HG03521 (cell line): Measurements from ENCODE around the gene AGBL1.
"Not testable (repeated sequence)": the region's sequence is repeated elsewhere in the genome, so short reads cannot be mapped to it uniquely, and the experiment has no call there.

ENCODE experiments used
- ATAC-seq: cut with Tn5 transposase; IDR thresholded peaks from one replicate; pipeline ENCODE4 v1.9.1; 2021; ENCODE audit warnings: mild to moderate bottlenecking, moderate library complexity; ENCODE audit not compliant: unreplicated experiment

AGBL1 gene

DNA sequence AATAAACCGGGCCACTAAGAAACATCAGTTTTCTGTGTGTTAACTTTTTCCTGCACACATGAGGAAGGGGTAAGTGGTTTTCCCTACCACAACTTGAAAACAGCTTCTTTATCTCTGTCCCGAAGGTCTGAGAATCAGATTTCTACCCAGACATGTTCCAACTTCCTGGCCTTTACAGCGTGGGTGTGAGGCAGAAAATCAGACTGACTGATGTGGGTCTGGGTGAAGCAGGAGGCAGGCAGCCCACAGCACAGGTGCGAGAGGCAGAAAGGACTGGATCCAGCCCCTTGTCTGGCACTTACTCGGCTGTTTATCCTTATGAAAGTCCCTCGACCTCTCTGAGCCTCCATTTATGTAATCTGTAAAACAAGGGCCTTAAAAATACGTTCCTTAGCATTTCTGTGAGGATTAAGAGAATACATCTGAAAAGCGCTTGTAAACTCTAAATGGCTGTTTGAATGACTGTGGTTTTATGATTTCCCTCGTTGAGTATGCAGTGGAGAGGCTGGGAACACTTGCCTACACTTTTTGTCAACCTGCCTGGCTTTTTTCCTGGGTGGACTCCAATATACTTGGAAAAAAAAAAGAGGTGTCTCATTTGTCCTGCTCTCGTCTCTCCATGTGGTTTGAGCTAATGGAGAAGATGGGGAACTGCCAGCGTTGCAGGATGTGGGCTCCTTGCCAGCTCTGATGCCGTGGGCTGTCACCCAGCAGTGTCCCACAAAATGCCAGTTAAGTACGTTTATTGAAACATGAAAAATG, 3.1 kb downstream of the AGBL1 start:
- ATAC-seq: no peak

DNA sequence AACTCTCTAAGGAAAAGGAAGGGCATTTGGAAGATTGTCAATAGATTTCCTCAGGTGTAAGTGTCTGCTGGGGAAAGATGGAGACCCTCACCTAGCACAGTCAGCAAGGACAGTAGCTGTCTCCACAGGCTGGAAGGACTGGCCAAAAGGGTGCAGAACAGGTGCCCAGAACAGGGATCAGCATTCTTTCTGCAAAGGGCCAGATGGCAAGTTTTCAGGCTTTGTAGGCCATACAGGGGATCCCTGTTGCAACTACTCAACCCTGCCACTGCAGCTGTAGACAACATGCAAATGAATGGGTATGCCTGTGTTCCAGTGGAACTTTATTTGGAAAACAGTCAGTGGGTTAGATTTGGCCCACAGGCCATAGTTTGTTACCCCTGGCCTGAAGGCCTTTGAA, 8.1 kb downstream of the AGBL1 start:
- ATAC-seq: no peak

DNA sequence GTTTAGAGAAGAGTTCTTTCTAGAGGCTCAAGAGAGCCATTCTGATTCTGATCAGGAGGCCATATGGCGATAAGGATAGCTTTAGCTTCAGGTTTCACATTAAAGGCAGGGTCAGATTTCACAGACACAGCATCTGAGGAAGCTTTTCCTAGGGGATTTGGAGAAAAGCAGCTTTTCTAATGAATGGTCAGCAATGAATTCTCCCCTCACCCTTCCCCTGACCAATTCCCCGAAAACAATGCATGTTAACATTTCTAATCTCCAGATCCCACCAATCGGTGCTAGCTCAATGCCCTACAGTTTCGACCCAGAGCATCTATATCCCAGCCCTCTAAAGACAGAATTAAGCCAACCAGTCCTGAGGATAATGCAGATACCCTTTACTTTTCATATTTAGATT, 9.8 kb downstream of the AGBL1 start:
- no peak for ATAC-seq

DNA sequence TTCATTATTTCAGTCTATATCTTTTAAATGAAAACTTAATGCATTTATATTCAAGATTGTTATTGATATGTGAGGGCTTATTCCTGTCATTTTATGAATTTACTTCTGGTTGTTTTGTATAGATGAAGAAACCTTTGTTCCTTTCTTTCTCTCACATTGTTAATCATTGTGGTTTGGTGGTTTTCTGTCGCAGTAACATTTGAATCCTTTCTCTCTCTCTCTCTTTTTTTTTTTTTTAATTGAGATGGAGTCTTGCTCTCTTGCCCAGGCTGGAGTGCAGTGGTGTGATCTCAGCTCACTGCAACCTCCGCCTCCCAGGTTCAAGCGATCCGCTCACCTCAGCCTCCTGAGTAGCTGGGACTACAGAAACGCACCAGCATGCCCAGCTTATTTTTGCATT, 22.1 kb downstream of the AGBL1 start:
- ATAC-seq: no peak

DNA sequence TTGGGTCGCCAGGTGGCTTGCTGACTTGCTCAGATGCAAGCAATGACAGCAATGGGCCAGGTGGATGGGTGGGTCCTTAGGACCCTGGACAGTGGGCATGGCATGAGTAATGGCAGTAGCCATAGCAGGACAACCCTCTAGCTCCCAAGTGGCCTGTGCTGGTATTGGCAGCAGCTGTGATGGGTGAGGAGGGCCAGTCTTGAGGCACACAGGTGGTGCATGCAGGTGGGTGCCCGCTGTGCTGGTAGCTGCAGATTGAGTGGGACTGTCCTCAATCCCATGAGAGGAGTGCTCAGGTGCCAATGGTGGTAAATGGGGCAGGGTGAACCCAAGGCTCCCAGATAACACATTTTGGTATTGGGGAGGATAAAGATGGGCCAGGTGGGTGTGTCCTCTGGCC, 24.2 kb downstream of the AGBL1 start:
- no peak for ATAC-seq

DNA sequence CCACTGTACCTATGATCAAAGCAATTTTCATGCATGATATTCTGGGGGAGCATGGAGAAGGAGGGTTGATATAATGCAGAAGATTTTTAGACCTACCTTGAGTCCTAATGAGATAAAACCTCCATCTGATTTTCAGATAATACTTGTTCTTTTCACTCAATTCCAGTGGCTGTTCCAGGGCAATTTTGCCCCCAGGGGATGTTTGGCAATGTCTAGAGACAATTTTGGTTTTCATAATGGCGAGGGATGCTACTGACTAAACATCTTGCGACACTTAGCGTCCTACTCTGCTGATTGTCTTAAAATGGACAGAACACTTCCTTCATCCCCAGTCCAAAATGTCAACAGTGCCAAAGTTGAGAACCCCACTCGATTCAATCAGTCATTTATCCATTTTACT, 26.6 kb downstream of the AGBL1 start:
- ATAC-seq: no peak

DNA sequence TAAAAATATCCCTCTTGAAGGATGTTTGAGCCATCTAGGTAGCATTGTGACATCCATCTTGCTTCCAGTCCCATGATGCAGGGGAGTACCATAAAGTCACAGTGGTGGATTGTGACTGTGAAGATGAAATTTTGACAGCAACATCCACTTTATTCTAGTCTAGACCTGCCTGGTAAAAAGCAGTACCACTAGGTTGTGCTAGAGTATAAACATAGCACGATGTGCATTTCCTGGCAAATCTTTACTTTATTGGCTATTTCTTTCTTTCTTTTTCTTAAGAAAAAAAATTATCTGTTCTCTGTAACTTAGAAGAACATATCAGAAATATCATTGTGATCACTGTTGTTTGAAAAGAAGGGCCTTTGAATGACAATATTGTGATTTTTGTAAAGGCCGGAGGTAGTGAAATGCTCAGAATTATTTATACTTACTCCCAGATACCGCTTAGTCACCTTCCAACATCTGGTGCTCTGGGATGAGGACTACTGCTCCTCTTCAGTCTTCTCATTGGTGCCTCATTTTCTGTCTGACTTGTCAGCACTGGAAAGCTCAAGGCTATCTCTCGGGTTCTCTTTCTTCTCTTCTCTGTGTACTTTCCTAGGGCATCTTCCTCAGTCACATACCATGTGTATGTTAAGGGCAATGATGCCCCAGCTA, 35.6 kb downstream of the AGBL1 start:
- no peak for ATAC-seq

DNA sequence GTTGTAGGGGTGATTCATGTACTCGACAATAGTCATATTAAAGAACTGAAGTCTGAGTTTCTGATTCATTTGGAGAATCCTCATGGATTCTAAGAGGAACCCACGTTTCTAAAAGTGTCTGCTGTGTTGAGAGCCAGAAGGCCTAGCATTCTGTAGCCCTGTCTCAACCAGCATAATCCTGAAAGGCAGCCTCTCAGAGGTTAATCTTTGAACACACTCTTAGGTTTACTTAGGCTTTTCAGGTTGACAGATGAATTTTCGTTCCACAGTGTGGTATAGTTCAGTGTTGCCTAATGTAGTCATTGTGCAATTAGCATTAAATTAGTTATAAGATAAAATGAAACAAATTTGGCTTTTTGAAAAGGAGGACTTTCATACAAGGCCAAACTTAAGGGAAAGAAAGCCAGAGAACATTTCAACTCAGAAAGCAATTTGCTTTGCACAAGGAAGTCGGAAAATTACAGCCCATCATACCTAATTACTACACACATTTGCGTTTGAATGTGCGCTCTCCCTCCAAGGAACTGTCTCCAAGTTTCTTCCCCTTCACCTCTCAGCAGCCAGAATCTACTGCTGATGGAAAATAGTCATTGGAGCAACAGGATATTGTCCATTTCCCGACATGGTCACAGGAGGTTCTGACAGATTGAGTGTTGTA, 42.0 kb downstream of the AGBL1 start:
- no peak for ATAC-seq

DNA sequence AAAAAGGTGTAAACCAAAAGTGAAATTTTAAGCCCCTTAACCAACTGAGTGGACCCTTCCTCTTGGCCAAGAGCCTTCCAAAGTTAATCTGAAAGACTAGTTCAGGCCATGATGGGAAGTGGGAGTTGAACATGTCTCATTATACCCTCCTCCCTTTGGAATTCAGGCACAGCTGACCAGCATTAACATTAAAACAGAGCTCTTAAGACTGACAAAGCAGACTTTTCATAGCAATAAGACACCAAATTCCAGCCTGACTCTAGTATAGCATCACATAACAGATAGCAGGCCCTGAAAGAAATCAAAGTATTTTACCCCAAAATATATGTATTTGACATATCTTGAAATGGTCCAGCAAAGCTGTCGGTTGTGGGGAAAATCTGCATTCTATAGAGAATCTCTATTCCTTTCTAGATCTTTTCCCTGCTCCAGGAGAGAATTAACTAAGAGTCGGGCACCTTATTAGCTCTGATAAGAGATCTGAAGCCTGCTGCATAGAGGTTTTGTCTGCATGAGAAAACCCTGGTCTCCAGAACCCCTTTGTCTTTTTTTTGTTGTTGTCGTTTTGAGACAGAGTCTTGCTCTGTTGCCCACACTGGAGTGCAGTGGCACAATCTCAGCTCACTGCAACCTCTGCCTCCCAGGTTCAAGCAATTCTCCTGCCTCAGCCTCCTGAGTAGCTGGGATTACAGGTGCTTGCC, 43.2 kb downstream of the AGBL1 start:
- ATAC-seq: not testable (repeated sequence)

DNA sequence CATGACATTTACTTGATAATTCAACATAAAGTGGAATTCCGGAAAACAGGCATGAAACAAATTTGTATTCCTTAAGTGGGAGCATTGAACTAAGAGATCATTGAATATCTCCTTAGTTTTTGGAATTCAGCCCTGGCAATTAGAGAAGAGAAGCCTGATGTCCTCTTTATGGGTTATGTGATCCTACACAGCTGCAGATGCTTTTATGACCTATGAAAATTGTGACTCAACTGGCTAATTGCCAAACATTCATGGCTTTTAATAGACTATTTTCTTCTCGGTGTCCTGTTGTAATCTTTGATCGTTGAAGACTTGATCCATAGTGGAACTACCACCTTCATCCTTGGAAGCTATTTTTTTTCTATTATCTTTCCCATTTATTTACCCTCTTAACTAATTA, 46.1 kb downstream of the AGBL1 start:
- ATAC-seq: no peak

DNA sequence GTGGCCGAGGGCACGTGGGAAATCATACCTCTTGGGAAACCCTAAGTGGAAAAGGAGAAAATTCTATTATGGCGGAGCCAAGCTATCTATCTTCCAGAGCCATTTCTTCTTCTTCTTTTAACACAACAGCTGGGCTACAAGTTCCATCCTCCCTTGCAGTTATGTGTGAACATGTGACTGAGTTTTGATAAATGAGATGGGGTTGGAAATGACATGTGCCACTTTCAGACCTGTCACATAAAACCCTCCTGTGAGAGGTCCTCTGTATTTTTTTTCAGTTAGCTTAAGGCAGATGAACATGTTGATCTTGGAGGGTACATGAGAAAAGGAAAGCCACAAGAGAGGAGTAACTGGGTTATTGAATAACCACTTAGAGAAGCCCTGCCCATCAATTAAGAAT, 47.9 kb downstream of the AGBL1 start:
- no peak for ATAC-seq

DNA sequence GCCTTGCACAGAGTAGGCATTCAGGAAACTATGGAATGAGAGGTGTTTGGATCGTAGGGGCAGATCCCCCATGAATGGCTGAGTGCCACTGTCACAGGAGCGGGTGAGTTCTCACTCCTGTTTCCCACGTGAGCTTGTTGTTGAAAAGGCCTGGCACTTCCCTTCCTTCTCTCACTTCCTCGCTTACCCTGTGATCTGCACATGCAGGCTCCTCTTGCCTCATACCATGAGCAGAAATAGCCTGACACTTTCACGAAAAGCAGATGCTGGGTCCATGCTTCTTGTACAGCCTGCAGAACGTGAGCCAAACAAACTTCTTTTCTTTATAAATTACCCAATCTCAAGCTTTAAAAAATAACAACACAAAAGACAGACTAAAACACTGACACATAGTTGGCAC, 55.4 kb downstream of the AGBL1 start:
- no peak for ATAC-seq

DNA sequence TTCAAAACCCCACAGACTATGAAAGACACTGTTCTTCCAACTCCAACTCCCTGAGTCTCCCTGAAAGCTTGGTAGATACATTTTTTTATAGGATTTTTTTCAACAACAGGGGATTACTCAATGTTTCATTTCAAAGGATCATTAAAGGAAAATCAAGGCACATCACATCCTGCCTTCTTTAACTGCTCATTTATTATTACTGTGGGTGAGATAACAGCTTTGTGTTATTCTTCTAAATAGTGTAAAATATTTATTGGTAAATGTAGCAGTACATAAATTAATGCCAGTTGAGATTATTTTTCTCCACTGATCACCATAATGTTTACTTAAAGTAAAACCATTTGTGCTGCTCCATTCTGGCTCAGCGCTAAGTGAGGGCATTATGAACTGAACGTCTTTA, 57.2 kb downstream of the AGBL1 start:
- ATAC-seq: no peak

DNA sequence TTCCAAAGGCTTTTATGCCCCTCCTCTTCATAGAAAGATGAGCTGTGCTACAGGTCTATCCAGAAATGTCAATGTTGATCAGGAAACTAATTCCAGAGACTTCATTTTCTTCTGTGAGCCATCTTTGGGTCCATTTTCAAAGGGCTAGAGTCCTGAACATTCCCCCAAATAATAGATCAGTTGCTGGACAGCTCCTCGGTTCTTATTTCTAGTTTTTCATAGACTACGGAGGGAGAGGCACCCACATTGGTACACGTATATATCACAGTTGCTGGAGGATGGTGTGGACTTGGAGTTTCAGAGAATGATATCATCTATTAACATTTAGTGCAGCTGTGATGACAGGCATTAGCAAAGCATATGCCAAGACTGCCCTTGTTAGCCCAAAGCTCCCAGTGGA, 59.1 kb downstream of the AGBL1 start:
- no peak for ATAC-seq

DNA sequence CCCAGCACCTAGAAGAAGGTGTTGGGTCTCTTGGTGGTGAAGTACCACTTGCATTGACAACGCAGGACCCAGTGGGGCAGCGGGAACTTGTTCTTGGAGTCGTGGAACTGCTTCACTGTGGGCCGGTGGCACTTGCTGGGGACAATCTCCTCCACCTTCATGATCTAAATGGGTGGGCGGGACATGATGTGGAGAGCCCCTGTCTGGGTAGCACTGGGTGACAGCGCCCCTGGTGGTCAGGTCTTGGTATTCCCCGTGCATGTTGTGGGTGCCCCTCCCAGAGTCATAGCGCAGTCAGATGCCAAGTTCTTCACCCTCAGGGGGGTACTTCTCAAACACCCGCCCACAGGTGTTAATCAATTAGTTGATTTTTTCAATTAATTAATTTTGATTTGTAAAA, 60.2 kb downstream of the AGBL1 start:
- no peak for ATAC-seq

DNA sequence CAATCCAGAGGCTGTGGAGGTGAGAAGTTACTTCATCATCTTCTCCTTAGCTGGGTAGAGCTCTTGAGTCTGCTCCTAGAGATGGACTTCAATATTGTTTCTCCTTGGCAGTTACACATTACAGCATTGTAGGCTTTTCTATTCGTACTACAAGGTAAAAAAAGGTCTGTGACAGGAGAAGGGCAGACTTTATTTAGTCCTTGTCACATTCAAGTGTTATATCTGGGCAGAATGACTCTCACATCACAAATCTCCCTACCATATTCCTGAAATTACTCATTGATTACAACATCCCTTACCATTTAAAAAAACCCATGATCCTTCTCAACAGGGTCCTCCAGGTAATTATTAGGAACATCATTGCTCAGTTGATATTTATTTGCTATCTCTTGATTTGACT, 75.0 kb downstream of the AGBL1 start:
- ATAC-seq: no peak

DNA sequence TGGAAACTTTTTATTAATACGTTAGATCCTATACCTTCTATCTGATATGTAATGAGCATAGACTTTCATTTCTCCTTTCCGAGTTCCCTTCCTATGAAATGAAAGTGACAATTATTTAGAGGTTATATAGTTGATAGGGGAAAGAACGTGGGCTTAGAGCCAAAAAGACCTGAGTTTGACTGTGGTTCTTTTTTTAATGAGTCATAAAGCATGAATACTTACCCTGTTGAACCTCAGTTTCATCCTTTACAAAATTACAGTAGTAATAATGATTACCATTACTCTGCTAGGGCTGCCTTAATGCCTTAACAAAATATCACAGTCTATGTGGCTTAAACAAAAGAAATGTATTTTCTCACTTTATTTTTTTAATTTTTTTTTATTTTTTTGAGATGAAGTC, 75.9 kb downstream of the AGBL1 start:
- no peak for ATAC-seq

DNA sequence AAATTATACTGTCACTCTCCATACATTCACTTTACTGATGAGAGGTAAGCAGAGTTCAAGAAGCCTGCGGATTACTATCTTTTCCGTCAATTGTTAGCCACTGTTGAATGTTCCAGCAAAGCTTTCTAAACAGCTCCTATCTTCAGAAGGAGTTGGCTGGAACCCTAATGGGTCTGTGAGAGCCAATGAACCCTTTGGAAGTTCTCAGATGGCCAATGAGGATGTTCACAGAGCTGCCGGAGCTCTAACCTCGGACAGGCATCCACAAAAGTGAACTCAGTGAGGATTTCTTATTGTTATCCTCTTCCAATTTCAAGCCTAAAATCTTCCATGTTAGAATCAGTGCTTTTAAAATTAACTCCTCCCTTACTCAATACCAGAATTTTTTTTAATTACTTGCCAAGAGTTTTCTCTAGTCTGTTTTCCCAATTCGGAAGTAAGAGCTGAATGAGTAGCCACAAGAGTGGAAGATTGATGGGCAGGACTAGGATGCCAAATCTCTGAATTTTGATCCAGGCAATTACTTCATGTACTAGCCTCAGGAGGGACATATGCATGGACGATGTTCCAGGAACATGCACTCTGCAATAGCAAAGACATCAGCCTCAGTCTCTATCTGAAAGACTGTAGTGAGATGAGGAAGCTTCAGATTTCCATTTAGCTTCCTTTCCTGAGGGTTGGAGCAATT, 78.1 kb downstream of the AGBL1 start:
- ATAC-seq: no peak

DNA sequence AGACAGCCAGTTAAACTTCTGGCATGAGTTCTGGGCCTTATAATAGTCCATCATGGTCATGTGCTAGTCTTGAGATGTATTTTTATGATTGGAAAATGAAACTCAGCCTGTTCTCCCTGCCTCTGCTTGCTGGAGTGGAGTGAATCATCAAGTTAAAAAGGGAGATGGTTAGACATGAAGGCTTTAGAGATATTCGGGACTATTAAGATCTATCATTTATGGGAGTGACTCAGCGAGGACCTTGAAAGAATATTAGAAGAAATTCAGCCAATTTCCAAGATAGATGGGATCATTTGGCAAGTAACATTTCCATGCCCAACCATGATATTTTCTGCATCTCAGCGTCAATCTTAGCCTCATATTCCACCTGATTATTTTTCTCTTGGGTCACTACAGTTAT, 79.8 kb downstream of the AGBL1 start:
- no peak for ATAC-seq

DNA sequence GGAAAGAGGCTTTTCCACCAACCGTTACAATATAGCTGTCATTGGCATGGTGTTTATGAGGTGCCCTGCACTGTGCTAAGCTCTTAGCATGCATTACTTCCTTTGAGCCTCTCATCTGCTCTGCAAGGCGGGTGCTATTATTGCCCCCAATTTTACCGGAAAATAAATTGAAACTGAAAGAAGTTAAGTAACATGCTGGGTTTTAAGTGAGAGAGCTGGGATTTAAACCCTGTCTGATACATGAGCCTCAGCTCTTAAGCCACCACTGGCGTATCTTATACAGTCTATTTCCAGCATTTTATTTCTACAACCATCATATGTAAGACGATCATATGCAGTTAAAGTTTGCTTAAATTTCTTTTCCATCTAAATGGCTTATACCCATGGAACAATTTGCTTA, 81.6 kb downstream of the AGBL1 start:
- ATAC-seq: no peak

DNA sequence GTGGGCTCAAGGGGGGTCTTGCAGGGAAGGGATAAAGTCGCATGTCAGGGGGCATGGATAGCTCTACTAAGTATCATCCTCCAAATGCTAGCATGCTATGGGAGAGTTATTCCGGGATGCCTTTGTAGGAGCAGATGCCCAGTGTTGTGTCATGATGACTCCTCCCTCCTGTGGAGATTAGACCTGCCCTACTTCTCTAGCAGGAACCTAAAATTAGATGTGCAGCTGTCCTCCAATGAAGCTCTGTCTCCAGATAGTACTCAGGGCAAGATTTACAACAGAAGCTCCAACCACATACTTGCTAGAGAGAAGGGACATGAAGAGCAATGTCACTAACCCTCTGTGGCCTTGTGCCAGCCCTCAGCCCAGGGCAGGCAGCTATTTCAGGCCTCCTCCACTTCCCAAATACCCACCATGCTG, 82.5 kb downstream of the AGBL1 start:
- no peak for ATAC-seq
